DMS 273 (cell line): ENCODE results near the gene LGALS14.
"Not testable (repeated sequence)": the region's sequence is repeated elsewhere in the genome, so short reads cannot be mapped to it uniquely, and the experiment has no call there.

Source experiments
- DNase-seq: peaks from one replicate; lab custom pipeline; 2025; ENCODE audit not compliant: unreplicated experiment; lab: John Stamatoyannopoulos, UW

LGALS14 gene

GRCh38 chr19:39692822-39693221 is 11.5 kb upstream of the LGALS14 start:
- DNase-seq: no peak

- no peak for DNase-seq
Measured at GRCh38 chr19:39695759-39696158, 8.5 kb upstream of the LGALS14 start.

GRCh38 chr19:39696387-39696786 is 7.9 kb upstream of the LGALS14 start:
- DNase-seq: no peak

- DNase-seq: no peak
Measured at GRCh38 chr19:39698535-39698934, 5.7 kb upstream of the LGALS14 start.

- DNase-seq: no peak
Measured at GRCh38 chr19:39701291-39701690, 3.0 kb upstream of the LGALS14 start.

GRCh38 chr19:39705578-39706188 is 1.4 kb downstream of the LGALS14 start:
- DNase-seq: no peak

- no peak for DNase-seq
Measured at GRCh38 chr19:39708594-39708993, 4.3 kb downstream of the LGALS14 start.

GRCh38 chr19:39709026-39709872 is 5.0 kb downstream of the LGALS14 start:
- no peak for DNase-seq

GRCh38 chr19:39710333-39710890 is 6.1 kb downstream of the LGALS14 start:
- no peak for DNase-seq

- DNase-seq: not testable (repeated sequence)
Measured at GRCh38 chr19:39720144-39720543, 15.9 kb downstream of the LGALS14 start.

- no peak for DNase-seq
Measured at GRCh38 chr19:39725995-39726394, 21.7 kb downstream of the LGALS14 start.

GRCh38 chr19:39727070-39727800 is 23.0 kb downstream of the LGALS14 start:
- no peak for DNase-seq

GRCh38 chr19:39728040-39728439 is 23.8 kb downstream of the LGALS14 start:
- no peak for DNase-seq

- DNase-seq: no peak
Measured at GRCh38 chr19:39729594-39729993, 25.3 kb downstream of the LGALS14 start.

- DNase-seq: no peak
Measured at GRCh38 chr19:39731685-39732084, 27.4 kb downstream of the LGALS14 start.

GRCh38 chr19:39733841-39734240 is 29.6 kb downstream of the LGALS14 start:
- DNase-seq: no peak

GRCh38 chr19:39735688-39736087 is 31.4 kb downstream of the LGALS14 start:
- no peak for DNase-seq

- no peak for DNase-seq
Measured at GRCh38 chr19:39736088-39736487, 31.8 kb downstream of the LGALS14 start.

- no peak for DNase-seq
Measured at GRCh38 chr19:39737351-39737750, 33.1 kb downstream of the LGALS14 start.

- DNase-seq: no peak
Measured at GRCh38 chr19:39737891-39738290, 33.6 kb downstream of the LGALS14 start, which contains the start of gene CLC. Gene CLC, minus strand, starts transcription at chr19:39738029. Its CDS starts 77 bp downstream, at chr19:39737952.

- no peak for DNase-seq
Measured at GRCh38 chr19:39738814-39739213, 34.5 kb downstream of the LGALS14 start.
